IMR-90 (cell line): ENCODE results near the gene NEGR1. TPM values are rescaled to one million over a fixed set of nuclear protein-coding genes. Genes with fewer than 3 reads are reported as not detected.

ENCODE experiments used
- ATAC-seq: fragments of 200-7000 bp; cut with Tn5 transposase; 2 replicates; pipeline ENCODE4 v1.9.1; 2020; ENCODE audit warnings: low read depth, mild to moderate bottlenecking, moderate library complexity
- BruUV-seq: library from RNA; stranded (reverse); fragments of 400-500 nt; replicated peaks from 2 replicates; lab custom pipeline; 2021; lab: Mats Ljungman, UMichigan
- CTCF ChIA-PET: fragments of 300-600 bp; formaldehyde crosslinking; extraction: SDS; loops from one replicate; lab custom pipeline; 2021; ENCODE audit warnings: antibody characterized with exemption; lab: Yijun Ruan, JAX
- POLR2A ChIA-PET: fragments of 300-600 bp; sonication (Branson Sonifier 250); formaldehyde crosslinking; loops from one replicate; lab custom pipeline; 2022; ENCODE audit warnings: antibody characterized with exemption; ENCODE audit not compliant: unreplicated experiment; lab: Charles Lee
- DNase-seq: peaks from one replicate; pipeline ENCODE4 v3.0.0; 2013
- H2AFZ ChIP-seq: replicated peaks from 2 replicates; pipeline ENCODE3; 2013; ENCODE audit warnings: low read length, mild to moderate bottlenecking; ENCODE audit not compliant: poor library complexity
- H2AK5ac ChIP-seq: 2 replicates; pipeline ENCODE4 v1.6.1; 2013; ENCODE audit warnings: low read depth, low read length, inconsistent platforms
- H2AK9ac ChIP-seq: replicated peaks from 2 replicates; pipeline ENCODE3; 2013; ENCODE audit warnings: mild to moderate bottlenecking, low read depth, low read length, moderate library complexity; ENCODE audit not compliant: poor library complexity
- H2BK120ac ChIP-seq: 2 replicates; pipeline ENCODE4 v1.6.1; 2013; ENCODE audit warnings: low read depth, low read length, inconsistent platforms
- H2BK15ac ChIP-seq: 3 replicates; pipeline ENCODE4 v1.6.1; 2013; ENCODE audit warnings: low read depth, low read length, inconsistent platforms
- H2BK20ac ChIP-seq: 2 replicates; pipeline ENCODE4 v1.6.1; 2013; ENCODE audit warnings: low read depth, mild to moderate bottlenecking, inconsistent platforms, low read length, moderate library complexity
- H2BK5ac ChIP-seq: 2 replicates; pipeline ENCODE4 v1.6.1; 2013; ENCODE audit warnings: mild to moderate bottlenecking, low read depth, low read length, inconsistent platforms; ENCODE audit not compliant: poor library complexity, severe bottlenecking
- H3K14ac ChIP-seq: replicated peaks from 2 replicates; pipeline ENCODE4 v1.6.1; 2013; ENCODE audit warnings: low read depth, low read length, inconsistent platforms
- H3K18ac ChIP-seq: 2 replicates; pipeline ENCODE4 v1.6.1; 2013; ENCODE audit warnings: low read depth, low read length, control low read depth
- H3K23ac ChIP-seq: 2 replicates; pipeline ENCODE4 v1.6.1; 2013; ENCODE audit warnings: low read depth, low read length, inconsistent platforms
- H3K27ac ChIP-seq: 2 replicates; pipeline ENCODE4 v1.5.1; 2013; ENCODE audit warnings: mild to moderate bottlenecking, control low read depth, low read length; ENCODE audit not compliant: insufficient read depth
- H3K27me3 ChIP-seq: 2 replicates; pipeline ENCODE4 v1.6.1; 2013; ENCODE audit warnings: low read length; ENCODE audit not compliant: control insufficient read depth, insufficient read depth
- H3K36me3 ChIP-seq: 2 replicates; pipeline ENCODE4 v1.6.1; 2013; ENCODE audit warnings: low read length, mixed read lengths; ENCODE audit not compliant: control insufficient read depth, insufficient read depth
- H3K4ac ChIP-seq: 2 replicates; pipeline ENCODE4 v1.6.1; 2013; ENCODE audit warnings: low read depth, low read length, inconsistent platforms
- H3K4me1 ChIP-seq: 2 replicates; pipeline ENCODE4 v1.6.1; 2013; ENCODE audit warnings: low read length, mixed read lengths; ENCODE audit not compliant: control insufficient read depth, insufficient read depth
- H3K4me2 ChIP-seq: 2 replicates; pipeline ENCODE4 v1.6.1; 2013; ENCODE audit warnings: low read depth, mild to moderate bottlenecking, control low read depth, low read length, moderate library complexity
- H3K4me3 ChIP-seq: 2 replicates; pipeline ENCODE4 v1.5.1; 2013; ENCODE audit warnings: low read depth, mild to moderate bottlenecking, control low read depth, low read length, moderate library complexity; ENCODE audit not compliant: insufficient read depth
- H3K56ac ChIP-seq: 2 replicates; pipeline ENCODE4 v1.6.1; 2013; ENCODE audit warnings: low read length, inconsistent platforms; ENCODE audit not compliant: insufficient read depth; ENCODE audit errors: extremely low read depth
- H3K79me1 ChIP-seq, 2 experiments: 2 replicates each; pipeline ENCODE4 v1.6.1; 2013; ENCODE audit warnings: low read length in 2 of 2, inconsistent platforms in 1 of 2, low read depth in 1 of 2
- H3K9ac ChIP-seq: 2 replicates; pipeline ENCODE4 v1.6.1; 2013; ENCODE audit warnings: low read depth, low read length, control low read depth
- H3K9me1 ChIP-seq: 2 replicates; pipeline ENCODE4 v1.6.1; 2013; ENCODE audit warnings: low read length, inconsistent platforms; ENCODE audit not compliant: insufficient read depth
- H3K9me3 ChIP-seq: 2 replicates; pipeline ENCODE4 v1.6.1; 2013; ENCODE audit warnings: low read length; ENCODE audit not compliant: control insufficient read depth, insufficient read depth
- H4K20me1 ChIP-seq: 2 replicates; pipeline ENCODE4 v1.6.1; 2013; ENCODE audit warnings: low read length, inconsistent platforms; ENCODE audit not compliant: insufficient read depth
- H4K5ac ChIP-seq: 2 replicates; pipeline ENCODE4 v1.6.1; 2013; ENCODE audit warnings: mild to moderate bottlenecking, low read depth, low read length, control low read depth
- H4K8ac ChIP-seq, 2 experiments: 2 replicates each; pipeline ENCODE4 v1.6.1; 2013; ENCODE audit warnings: low read depth in 2 of 2, low read length in 2 of 2, control low read depth in 1 of 2, inconsistent platforms in 1 of 2
- H4K91ac ChIP-seq: 2 replicates; pipeline ENCODE4 v1.6.1; 2013; ENCODE audit warnings: low read depth, low read length, inconsistent platforms; ENCODE audit not compliant: insufficient read depth
- BHLHE40 ChIP-seq: fragments of 150-350 bp; IDR thresholded peaks from 2 replicates; pipeline ENCODE4 v1.6.1; 2016; ENCODE audit warnings: mild to moderate bottlenecking, low read depth, low read length
- CEBPB ChIP-seq: IDR thresholded peaks from 2 replicates; pipeline ENCODE4 v1.6.1; 2012; ENCODE audit warnings: low read depth, low read length, improper control_type of control experiment
- CHD1 ChIP-seq: IDR thresholded peaks from 2 replicates; pipeline ENCODE4 v1.6.1; 2012; ENCODE audit warnings: low read depth, low read length, improper control_type of control experiment
- CTCF ChIP-seq: conservative IDR thresholded peaks from 2 replicates; pipeline ENCODE4 v1.5.1; 2012; ENCODE audit warnings: mild to moderate bottlenecking, low read depth, low read length, improper control_type of control experiment
- ELK1 ChIP-seq: fragments of 150-350 bp; IDR thresholded peaks from 2 replicates; pipeline ENCODE4 v1.6.1; 2016; ENCODE audit warnings: low read depth, mild to moderate bottlenecking, low read length, moderate library complexity, borderline replicate concordance
- FOS ChIP-seq: fragments of 150-350 bp; IDR thresholded peaks from 2 replicates; pipeline ENCODE4 v1.6.1; 2016; ENCODE audit warnings: low read depth, low read length
- MAFK ChIP-seq: IDR thresholded peaks from 2 replicates; pipeline ENCODE4 v1.6.1; 2012; ENCODE audit warnings: low read depth, low read length, improper control_type of control experiment
- MAZ ChIP-seq: IDR thresholded peaks from 2 replicates; pipeline ENCODE4 v1.6.1; 2012; ENCODE audit warnings: low read depth, mild to moderate bottlenecking, low read length, improper control_type of control experiment, moderate library complexity, borderline replicate concordance
- MXI1 ChIP-seq: IDR thresholded peaks from 2 replicates; pipeline ENCODE4 v1.6.1; 2012; ENCODE audit warnings: low read depth, mild to moderate bottlenecking, low read length, moderate library complexity, borderline replicate concordance
- NFE2L2 ChIP-seq: fragments of 150-350 bp; IDR thresholded peaks from 2 replicates; pipeline ENCODE4 v1.6.1; 2016; ENCODE audit warnings: low read depth, mild to moderate bottlenecking, low read length
- POLR2A ChIP-seq: IDR thresholded peaks from 2 replicates; pipeline ENCODE4 v1.6.1; 2012; ENCODE audit warnings: mild to moderate bottlenecking, low read depth, low read length
- RAD21 ChIP-seq: IDR thresholded peaks from 2 replicates; pipeline ENCODE4 v1.6.1; 2012; ENCODE audit warnings: low read length, improper control_type of control experiment
- RCOR1 ChIP-seq: IDR thresholded peaks from 2 replicates; pipeline ENCODE4 v1.6.1; 2012; ENCODE audit warnings: mild to moderate bottlenecking, low read length, improper control_type of control experiment; ENCODE audit not compliant: insufficient replicate concordance
- USF2 ChIP-seq: fragments of 150-350 bp; IDR thresholded peaks from 2 replicates; pipeline ENCODE4 v1.6.1; 2017; ENCODE audit warnings: mild to moderate bottlenecking, antibody characterized with exemption, low read length, low read depth
- WGBS, 2 experiments: methylation state at CpG; one replicate each; pipeline versions ENCODE4 v1.1.5 to v1.1.7; 2013; ENCODE audit warnings: missing lambda C conversion rate in 2 of 2; ENCODE audit not compliant: insufficient read length in 1 of 2; ENCODE audit errors: extremely low coverage in 2 of 2; 5-methylcytosine and 5-hydroxymethylcytosine counted together
- dilution Hi-C: fragments of 300-500 bp; cut with HindIII; formaldehyde crosslinking; loops from one replicate; pipeline ENCODE4 v1.14.3; 2018; ENCODE audit warnings: low sequenced_read_pairs; ENCODE audit not compliant: unreplicated experiment
- in situ Hi-C: fragments of 300-500 bp; cut with MboI; formaldehyde crosslinking; loops from 3 replicates; pipeline ENCODE4 v1.14.3; 2019; ENCODE audit warnings: low sequenced_read_pairs, inconsistent platforms, mixed read lengths
- intact Hi-C: fragments of 100-400 bp; cut with micrococcal nuclease; formaldehyde crosslinking; loops from 2 replicates; pipeline ENCODE4 v1.10.0; 2022
- polyA plus RNA-seq, 3 experiments: library from polyadenylated mRNA; depleted of rRNA; stranded (reverse); fragments of >200 nt; gene quantifications; 2 replicates each; pipeline ENCODE4 v1.2.3, GENCODE V29; 2012; ENCODE audit warnings: low replicate concordance in 1 of 3
- total RNA-seq: library from RNA; depleted of rRNA; stranded (reverse); fragments of >200 nt; gene quantifications from 2 replicates; pipeline ENCODE4 v1.2.3, GENCODE V29; 2012

Gene NEGR1
- total and polyA plus RNA-seq, 2 of the 4 experiments (the other 2 are of a cell fraction) = 5.1 to 9.1 TPM

GRCh38 chr1:71698186-71698585 is 584.2 kb downstream of the NEGR1 start:
- Histone ChIP-seq H3K27ac (no peak overlapping the region), H3K23ac (no peak overlapping the region), H2AFZ (no peak overlapping the region), H3K27me3 (no peaks in the 10 kb centered on the region), H3K79me1 (no peaks in the 10 kb centered on the region), H3K4ac (no peak overlapping the region), H3K9ac (no peak overlapping the region), H3K4me3 (no peak overlapping the region), H4K91ac (no peak overlapping the region), H4K20me1 (no peaks in the 10 kb centered on the region), H3K9me3 (no peaks in the 10 kb centered on the region), H3K4me1 (no peaks in the 10 kb centered on the region), H4K5ac (no peak overlapping the region), H3K9me1 (no peaks in the 10 kb centered on the region), H3K4me2 (no peak overlapping the region), H2AK9ac (no peak overlapping the region), H2BK120ac (no peak overlapping the region), H3K56ac (no peak overlapping the region), H2BK20ac (no peak overlapping the region), H3K18ac (no peak overlapping the region), H2AK5ac (no peak overlapping the region), H2BK5ac (no peak overlapping the region), H2BK15ac (no peak overlapping the region), H3K14ac (no peak overlapping the region), H3K36me3 (no peaks in the 10 kb centered on the region), H4K8ac (no peak overlapping the region)
- DNase-seq = no peak
- POLR2A ChIA-PET = no interaction called here
- in situ Hi-C loops (no loop called here), intact Hi-C loops (no loop called here), dilution Hi-C loops (no loop called here)
- CTCF ChIA-PET = no interaction called here
- WGBS, 2 experiments = no CpG with 5 or more reads among the region's 1 CpG
- BruUV-seq = no TSS peak
- ATAC-seq = no peak
- TF ChIP-seq MXI1 = no peak
- no peak for TF ChIP-seq CTCF
- TF ChIP-seq USF2 = no peak
- no peak for TF ChIP-seq BHLHE40
- no peak for TF ChIP-seq POLR2A
- no peak for TF ChIP-seq FOS
- no peak for TF ChIP-seq CEBPB
- no peak for TF ChIP-seq RCOR1
- TF ChIP-seq CHD1 = no peak
- TF ChIP-seq RAD21 = no peak
- no peak for TF ChIP-seq MAZ
- TF ChIP-seq ELK1 = no peak
- TF ChIP-seq MAFK = no peak
- TF ChIP-seq NFE2L2 = no peak
